NCI-H526 treated with DMSO at 0.1 percent for 48 hours (cell line): ENCODE data around the gene ANKH.

Experiments
- DNase-seq: peaks from one replicate; lab custom pipeline; 2025; lab: John Stamatoyannopoulos, UW

ANKH gene

DNA sequence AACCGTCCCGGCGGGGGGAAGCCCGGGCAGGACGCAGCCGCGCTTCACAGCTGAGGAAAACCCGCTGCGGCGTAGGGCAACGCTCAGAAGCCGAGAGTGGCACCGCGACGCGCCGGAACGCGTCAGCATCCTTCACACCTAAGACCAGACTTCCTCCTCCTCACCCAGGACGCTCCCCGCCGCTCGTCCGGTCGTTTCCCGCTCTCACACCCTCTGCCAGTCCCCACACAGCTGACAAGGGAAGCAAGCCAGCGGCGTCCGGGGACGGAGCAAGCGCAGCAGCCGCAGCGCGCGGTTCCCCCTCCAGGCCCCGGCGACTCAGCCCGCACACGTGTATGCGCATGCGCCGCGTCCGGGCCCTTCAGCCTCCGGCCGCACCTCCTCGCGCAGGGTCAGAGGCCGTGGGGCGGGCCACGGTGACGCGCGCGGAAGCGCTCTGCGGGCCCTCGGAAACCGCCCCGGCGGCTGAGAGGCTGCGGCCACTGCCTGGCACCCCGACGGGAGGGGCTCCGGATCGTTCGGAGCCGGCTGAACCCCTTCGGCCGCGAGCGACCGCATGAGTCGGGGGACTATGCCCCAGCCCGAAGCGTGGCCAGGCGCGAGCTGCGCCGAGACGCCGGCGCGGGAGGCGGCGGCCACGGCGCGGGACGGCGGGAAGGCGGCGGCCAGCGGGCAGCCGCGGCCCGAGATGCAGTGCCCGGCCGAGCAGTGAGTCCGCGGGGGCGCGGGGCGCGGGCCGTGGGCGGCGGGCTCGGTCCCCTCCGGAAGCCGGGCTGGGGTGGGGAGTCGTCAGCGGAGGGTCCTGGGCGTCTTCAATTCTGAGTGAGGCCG, 207.1 kb downstream of the ANKH start, which contains the start of gene OTULIN:
TSS of gene OTULIN (plus strand) at position 449 of the 831 bp plus-strand sequence. CDS start at position 557, 108 bp downstream.
- peak; percentile 73 for DNase-seq

DNA sequence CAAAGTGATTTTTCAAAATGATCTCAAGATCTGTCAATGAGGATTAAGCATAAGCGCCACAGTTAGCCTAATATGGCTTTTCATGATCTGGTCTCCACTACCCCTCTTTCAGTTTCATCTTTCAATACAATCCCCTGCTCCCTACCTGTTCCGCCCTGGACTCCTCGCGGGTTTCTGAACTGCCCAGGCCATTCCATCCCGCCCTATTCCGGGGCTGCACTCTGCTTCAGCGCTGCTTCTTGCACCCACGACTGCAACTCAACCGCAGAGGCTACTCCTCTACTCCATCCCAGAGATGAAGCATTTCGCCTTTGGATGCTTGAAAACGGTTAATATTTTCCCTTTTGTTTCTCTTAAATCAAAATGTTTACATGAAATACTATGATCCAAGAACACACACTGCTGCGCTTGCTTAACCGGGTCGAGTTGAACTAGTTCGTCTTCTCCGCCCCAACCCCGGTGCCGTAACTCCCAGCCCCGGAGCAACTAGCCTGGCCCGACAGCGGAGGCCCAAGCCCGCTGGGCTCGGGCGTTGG, 207.8 kb downstream of the ANKH start:
- peak; percentile 55 for DNase-seq

- DNase-seq, result no peak
These were observed 208.8 kb downstream of the ANKH start for GRCh38 chr5:14662721-14663260.

GRCh38 chr5:14660833-14661232, 210.7 kb downstream of the ANKH start:
- no peak for DNase-seq

GRCh38 chr5:14659821-14660607, 211.6 kb downstream of the ANKH start:
- no peak for DNase-seq

GRCh38 chr5:14656898-14657297, 214.7 kb downstream of the ANKH start:
- no peak for DNase-seq

GRCh38 chr5:14655146-14655741, 216.3 kb downstream of the ANKH start:
- no peak for DNase-seq
